ENCODE data around the gene PLGRKT.

GRCh38 chr9:5482194-5482593 is 44.5 kb upstream of the PLGRKT start:
- TF ChIP-seq, protein P1, sequence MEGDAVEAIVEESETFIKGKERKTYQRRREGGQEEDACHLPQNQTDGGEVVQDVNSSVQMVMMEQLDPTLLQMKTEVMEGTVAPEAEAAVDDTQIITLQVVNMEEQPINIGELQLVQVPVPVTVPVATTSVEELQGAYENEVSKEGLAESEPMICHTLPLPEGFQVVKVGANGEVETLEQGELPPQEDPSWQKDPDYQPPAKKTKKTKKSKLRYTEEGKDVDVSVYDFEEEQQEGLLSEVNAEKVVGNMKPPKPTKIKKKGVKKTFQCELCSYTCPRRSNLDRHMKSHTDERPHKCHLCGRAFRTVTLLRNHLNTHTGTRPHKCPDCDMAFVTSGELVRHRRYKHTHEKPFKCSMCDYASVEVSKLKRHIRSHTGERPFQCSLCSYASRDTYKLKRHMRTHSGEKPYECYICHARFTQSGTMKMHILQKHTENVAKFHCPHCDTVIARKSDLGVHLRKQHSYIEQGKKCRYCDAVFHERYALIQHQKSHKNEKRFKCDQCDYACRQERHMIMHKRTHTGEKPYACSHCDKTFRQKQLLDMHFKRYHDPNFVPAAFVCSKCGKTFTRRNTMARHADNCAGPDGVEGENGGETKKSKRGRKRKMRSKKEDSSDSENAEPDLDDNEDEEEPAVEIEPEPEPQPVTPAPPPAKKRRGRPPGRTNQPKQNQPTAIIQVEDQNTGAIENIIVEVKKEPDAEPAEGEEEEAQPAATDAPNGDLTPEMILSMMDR (IDR thresholded peaks at IDR 0.05; ENCODE audit: low read depth, low read length): no peak
- TF ChIP-seq POLR2A (IDR thresholded peaks at IDR 0.05; ENCODE audit: extremely low read depth, insufficient read length): no peak
- TF ChIP-seq, protein P2, sequence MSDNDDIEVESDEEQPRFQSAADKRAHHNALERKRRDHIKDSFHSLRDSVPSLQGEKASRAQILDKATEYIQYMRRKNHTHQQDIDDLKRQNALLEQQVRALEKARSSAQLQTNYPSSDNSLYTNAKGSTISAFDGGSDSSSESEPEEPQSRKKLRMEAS (IDR thresholded peaks at IDR 0.05; ENCODE audit: low read depth, low read length): no peak
